HG02798 (cell line): ENCODE data around the gene LMF1.

Experiments
- ATAC-seq: cut with Tn5 transposase; IDR thresholded peaks from one replicate; pipeline ENCODE4 v1.9.1; 2021; ENCODE audit warnings: mild to moderate bottlenecking; ENCODE audit not compliant: unreplicated experiment, poor library complexity

The LMF1 gene

GRCh38 chr16:917591-918061 lies 53.2 kb downstream of the LMF1 start:
- no peak for ATAC-seq

- no peak for ATAC-seq
Observed at GRCh38 chr16:916035-916799, 54.6 kb downstream of the LMF1 start.

GRCh38 chr16:915546-915945 lies 55.2 kb downstream of the LMF1 start:
- no peak for ATAC-seq

- no peak for ATAC-seq
Observed at GRCh38 chr16:914440-914839, 56.3 kb downstream of the LMF1 start.

GRCh38 chr16:913817-914439 lies 56.9 kb downstream of the LMF1 start:
- ATAC-seq = no peak

- ATAC-seq = no peak
Observed at GRCh38 chr16:912684-913613, 57.8 kb downstream of the LMF1 start.

GRCh38 chr16:912322-912683 lies 58.5 kb downstream of the LMF1 start:
- ATAC-seq = no peak

GRCh38 chr16:911604-912321 lies 59.0 kb downstream of the LMF1 start:
- ATAC-seq = no peak

- no peak for ATAC-seq
Observed at GRCh38 chr16:911101-911500, 59.7 kb downstream of the LMF1 start.

- no peak for ATAC-seq
Observed at GRCh38 chr16:910181-910580, 60.6 kb downstream of the LMF1 start.

- no peak for ATAC-seq
Observed at GRCh38 chr16:909281-910000, 61.3 kb downstream of the LMF1 start.

GRCh38 chr16:908526-909155 lies 62.1 kb downstream of the LMF1 start:
- no peak for ATAC-seq

GRCh38 chr16:907842-908241 lies 62.9 kb downstream of the LMF1 start:
- no peak for ATAC-seq

- no peak for ATAC-seq
Observed at GRCh38 chr16:907361-907760, 63.4 kb downstream of the LMF1 start.

GRCh38 chr16:906296-906695 lies 64.5 kb downstream of the LMF1 start:
- no peak for ATAC-seq

GRCh38 chr16:901715-902601 lies 68.8 kb downstream of the LMF1 start:
- ATAC-seq = no peak

GRCh38 chr16:901149-901548 lies 69.6 kb downstream of the LMF1 start:
- no peak for ATAC-seq

GRCh38 chr16:900211-900610 lies 70.6 kb downstream of the LMF1 start:
- ATAC-seq = no peak
